GM19468 (cell line): ENCODE data around the gene CASZ1.

Experiments used
- ATAC-seq: cut with Tn5 transposase; IDR thresholded peaks from one replicate; pipeline ENCODE4 v1.9.1; 2021; ENCODE audit warnings: mild to moderate bottlenecking, moderate library complexity, moderate number of reproducible peaks; ENCODE audit not compliant: unreplicated experiment; ENCODE audit errors: extremely low read depth

Gene CASZ1

GRCh38 chr1:10597492-10598388 is 198.7 kb downstream of the CASZ1 start:
- ATAC-seq = no peak

GRCh38 chr1:10596780-10597179 is 199.7 kb downstream of the CASZ1 start:
- ATAC-seq = no peak

- no peak for ATAC-seq
These were observed 201.7 kb downstream of the CASZ1 start for GRCh38 chr1:10594595-10595223.

- ATAC-seq = no peak
These were observed 202.7 kb downstream of the CASZ1 start for GRCh38 chr1:10593750-10594149.

GRCh38 chr1:10592373-10592772 is 204.1 kb downstream of the CASZ1 start:
- ATAC-seq = no peak

- ATAC-seq = no peak
These were observed 205.4 kb downstream of the CASZ1 start for GRCh38 chr1:10591010-10591409.

GRCh38 chr1:10589074-10589473 is 207.4 kb downstream of the CASZ1 start:
- no peak for ATAC-seq

- ATAC-seq = no peak
These were observed 207.8 kb downstream of the CASZ1 start for GRCh38 chr1:10588640-10589039.
